ENCODE measurements around the gene COCH. TPM values are rescaled to one million over a fixed set of nuclear protein-coding genes. Genes with fewer than 3 reads are reported as not detected.
"Not testable (repeated sequence)": the region's sequence is repeated elsewhere in the genome, so short reads cannot be mapped to it uniquely, and the experiment has no call there.

The COCH gene
- total RNA-seq, 1 donor from 2014 or later, result 35.6 TPM

GRCh38 chr14:30921305-30921704 lies 46.9 kb downstream of the COCH start:
- H3K4me3 ChIP-seq, result no peak overlapping the region
- peaks cover 1% of the 10 kb centered on the region for H3K4me1 ChIP-seq
- H3K9me3 ChIP-seq, result no peaks in the 10 kb centered on the region
- TF ChIP-seq CTCF (IDR thresholded peaks at IDR 0.05), result no peak
- TF ChIP-seq POLR2A (IDR thresholded peaks at IDR 0.05), result no peak
- no peak for TF ChIP-seq POLR2AphosphoS5 (IDR thresholded peaks at IDR 0.05; ENCODE audit: insufficient read depth in 1 of 2, low read depth in 1 of 2)
- intact Hi-C loops (cut with DNase I), result no loop called here
- no peaks in the 10 kb centered on the region for H3K27me3 ChIP-seq
- no peaks in the 10 kb centered on the region for H3K36me3 ChIP-seq
- DNase-seq (ENCODE audit: extremely low spot score in 2 of 2), result no peak
- H3K27ac ChIP-seq, result no peak overlapping the region

- H3K27me3 ChIP-seq, result no peaks in the 10 kb centered on the region
- H3K4me3 ChIP-seq, result no peak overlapping the region
- intact Hi-C loops (cut with DNase I), result no loop called here
- H3K9me3 ChIP-seq, result no peaks in the 10 kb centered on the region
- H3K36me3 ChIP-seq, result no peaks in the 10 kb centered on the region
- DNase-seq (ENCODE audit: extremely low spot score in 2 of 2), result no peak
- no peak for TF ChIP-seq CTCF (IDR thresholded peaks at IDR 0.05)
- TF ChIP-seq POLR2A (IDR thresholded peaks at IDR 0.05), result no peak
- no peak for TF ChIP-seq POLR2AphosphoS5 (IDR thresholded peaks at IDR 0.05; ENCODE audit: insufficient read depth in 1 of 2, low read depth in 1 of 2)
- H3K27ac ChIP-seq, result no peak overlapping the region
- no peaks in the 10 kb centered on the region for H3K4me1 ChIP-seq
Observed at GRCh38 chr14:30921788-30922187, 47.4 kb downstream of the COCH start.

- H3K4me3 ChIP-seq, result no peak overlapping the region
- H3K9me3 ChIP-seq, result no peaks in the 10 kb centered on the region
- TF ChIP-seq CTCF (IDR thresholded peaks at IDR 0.05) (no peak), POLR2A (IDR thresholded peaks at IDR 0.05) (no peak), POLR2AphosphoS5 (IDR thresholded peaks at IDR 0.05; ENCODE audit: insufficient read depth in 1 of 2, low read depth in 1 of 2) (no peak)
- no peaks in the 10 kb centered on the region for H3K27me3 ChIP-seq
- intact Hi-C loops (cut with DNase I), result no loop called here
- no peak overlapping the region for H3K27ac ChIP-seq
- no peaks in the 10 kb centered on the region for H3K36me3 ChIP-seq
- DNase-seq (ENCODE audit: extremely low spot score in 2 of 2), result no peak
- H3K4me1 ChIP-seq, result no peaks in the 10 kb centered on the region
Observed at GRCh38 chr14:30925254-30925653, 50.9 kb downstream of the COCH start.

- no peaks in the 10 kb centered on the region for H3K9me3 ChIP-seq
- intact Hi-C loops (cut with DNase I), result no loop called here
- H3K27ac ChIP-seq, result no peak overlapping the region
- H3K27me3 ChIP-seq, result no peaks in the 10 kb centered on the region
- no peak for DNase-seq (ENCODE audit: extremely low spot score in 2 of 2)
- H3K4me3 ChIP-seq, result no peak overlapping the region
- no peak for TF ChIP-seq POLR2A (IDR thresholded peaks at IDR 0.05)
- TF ChIP-seq POLR2AphosphoS5 (IDR thresholded peaks at IDR 0.05; ENCODE audit: insufficient read depth in 1 of 2, low read depth in 1 of 2), result no peak
- TF ChIP-seq CTCF (IDR thresholded peaks at IDR 0.05), result no peak
- H3K36me3 ChIP-seq, result no peaks in the 10 kb centered on the region
- H3K4me1 ChIP-seq, result no peaks in the 10 kb centered on the region
Observed at GRCh38 chr14:30928462-30928861, 54.1 kb downstream of the COCH start.

- H3K4me3 ChIP-seq; H3K27ac ChIP-seq; H3K4me1 ChIP-seq; intact Hi-C loops (cut with DNase I); DNase-seq (ENCODE audit: extremely low spot score in 2 of 2); H3K9me3 ChIP-seq; H3K27me3 ChIP-seq: not testable (repeated sequence)
- H3K36me3 ChIP-seq, result peaks cover 0 to 14% of the 10 kb centered on the region in 2 donors
Observed at GRCh38 chr14:30933937-30934336, 59.6 kb downstream of the COCH start.

GRCh38 chr14:30935445-30935844 lies 61.1 kb downstream of the COCH start:
- intact Hi-C loops (cut with DNase I), result no loop called here
- no peak overlapping the region for H3K4me3 ChIP-seq
- no peaks in the 10 kb centered on the region for H3K9me3 ChIP-seq
- H3K27me3 ChIP-seq, result no peaks in the 10 kb centered on the region
- TF ChIP-seq CTCF (IDR thresholded peaks at IDR 0.05) (no peak), POLR2A (IDR thresholded peaks at IDR 0.05) (no peak), POLR2AphosphoS5 (IDR thresholded peaks at IDR 0.05; ENCODE audit: insufficient read depth in 1 of 2, low read depth in 1 of 2) (no peak)
- H3K27ac ChIP-seq, result no peak overlapping the region
- H3K36me3 ChIP-seq, result peaks cover 0 to 14% of the 10 kb centered on the region in 2 donors
- DNase-seq (ENCODE audit: extremely low spot score in 2 of 2), result no peak
- H3K4me1 ChIP-seq, result no peaks in the 10 kb centered on the region
